GM23338 (cell line): Measurements from ENCODE around the gene OPTC. TPM values are rescaled to one million over a fixed set of nuclear protein-coding genes. Genes with fewer than 3 reads are reported as not detected.

Experiments
- ATAC-seq: fragments of 200-7000 bp; cut with Tn5 transposase; 3 replicates; pipeline ENCODE4 v1.9.1; 2020
- DNase-seq: peaks from one replicate; pipeline ENCODE4 v3.0.0-alpha.2; 2015; ENCODE audit warnings: low spot score
- H2AFZ ChIP-seq: fragments of 200-600 bp; sonication (generic); 2 replicates; pipeline ENCODE4 v1.8.0; 2016; ENCODE audit warnings: antibody characterized with exemption, mild to moderate bottlenecking, moderate library complexity
- H3F3A ChIP-seq: fragments of 200-600 bp; sonication (generic); replicated peaks from 2 replicates; pipeline ENCODE4 v1.8.0; 2017; ENCODE audit warnings: antibody characterized with exemption, mixed run types, low read depth
- H3K27ac ChIP-seq: fragments of 200-600 bp; sonication (generic); 2 replicates; pipeline ENCODE4 v1.6.1; 2016; ENCODE audit warnings: low read depth
- H3K27me3 ChIP-seq: fragments of 200-600 bp; sonication (generic); 2 replicates; pipeline ENCODE4 v1.8.0; 2016; ENCODE audit warnings: mild to moderate bottlenecking, mixed run types, moderate library complexity; ENCODE audit not compliant: insufficient read depth
- H3K36me3 ChIP-seq: fragments of 200-600 bp; sonication (generic); 2 replicates; pipeline ENCODE4 v1.8.0; 2016; ENCODE audit warnings: mild to moderate bottlenecking; ENCODE audit not compliant: insufficient read depth
- H3K4me1 ChIP-seq: fragments of 200-600 bp; sonication (generic); 2 replicates; pipeline ENCODE4 v1.8.0; 2016; ENCODE audit warnings: mild to moderate bottlenecking, moderate library complexity; ENCODE audit not compliant: insufficient read depth
- H3K4me2 ChIP-seq: fragments of 200-600 bp; sonication (generic); 2 replicates; pipeline ENCODE4 v1.7.1; 2017; ENCODE audit warnings: mixed run types
- H3K4me3 ChIP-seq: fragments of 200-600 bp; sonication (generic); 2 replicates; pipeline ENCODE4 v1.6.1; 2016; ENCODE audit warnings: mixed run types
- H3K79me2 ChIP-seq: fragments of 200-600 bp; sonication (generic); replicated peaks from 2 replicates; pipeline ENCODE4 v1.8.0; 2017; ENCODE audit warnings: mild to moderate bottlenecking; ENCODE audit not compliant: insufficient read depth
- H3K9me2 ChIP-seq: fragments of 200-600 bp; sonication (generic); 2 replicates; pipeline ENCODE4 v1.8.0; 2017; ENCODE audit not compliant: insufficient read depth
- H4K20me1 ChIP-seq: fragments of 200-600 bp; sonication (generic); replicated peaks from 2 replicates; pipeline ENCODE4 v1.8.0; 2017; ENCODE audit warnings: mild to moderate bottlenecking; ENCODE audit not compliant: insufficient read depth
- H3K27ac Mint-ChIP-seq: 2 replicates; pipeline ENCODE4 v1.8.0; 2020; ENCODE audit warnings: inconsistent platforms, mild to moderate bottlenecking, moderate library complexity, mixed read lengths
- H3K27me3 Mint-ChIP-seq: 3 replicates; pipeline ENCODE4 v1.8.0; 2022; ENCODE audit warnings: low read depth, mild to moderate bottlenecking, moderate library complexity, mixed read lengths, inconsistent platforms; ENCODE audit not compliant: insufficient read depth, poor library complexity
- H3K36me3 Mint-ChIP-seq: 3 replicates; pipeline ENCODE4 v1.8.0; 2021; ENCODE audit warnings: low read depth, mild to moderate bottlenecking, inconsistent platforms, moderate library complexity, mixed read lengths
- H3K4me1 Mint-ChIP-seq: 3 replicates; pipeline ENCODE4 v1.8.0; 2020; ENCODE audit warnings: mild to moderate bottlenecking, inconsistent platforms, mixed read lengths
- H3K4me3 Mint-ChIP-seq: 3 replicates; pipeline ENCODE4 v1.8.0; 2021; ENCODE audit warnings: moderate library complexity, mild to moderate bottlenecking, inconsistent platforms, mixed read lengths
- H3K9me3 Mint-ChIP-seq: 3 replicates; pipeline ENCODE4 v1.8.0; 2020; ENCODE audit warnings: moderate library complexity, mild to moderate bottlenecking, inconsistent platforms, mixed read lengths
- CREB1 ChIP-seq: fragments of 250-450 bp; sonication (Bioruptor Pico); IDR thresholded peaks from 2 replicates; pipeline ENCODE4 v1.5.0; 2020; ENCODE audit warnings: low read depth, mild to moderate bottlenecking, moderate library complexity
- EZH2 ChIP-seq: fragments of 200-600 bp; sonication (generic); IDR thresholded peaks from one replicate; pipeline ENCODE4 v1.8.0; 2017; ENCODE audit warnings: antibody characterized with exemption, mild to moderate bottlenecking, low read depth; ENCODE audit not compliant: unreplicated experiment
- EZH2phosphoT487 ChIP-seq: fragments of 200-600 bp; sonication (generic); IDR thresholded peaks from one replicate; pipeline ENCODE4 v1.8.1; 2018; ENCODE audit warnings: antibody characterized with exemption; ENCODE audit not compliant: unreplicated experiment
- JUNB ChIP-seq: IDR thresholded peaks from one replicate; pipeline ENCODE4 v1.6.1; 2016; ENCODE audit warnings: antibody characterized with exemption; ENCODE audit not compliant: unreplicated experiment
- NANOG ChIP-seq: IDR thresholded peaks from 2 replicates; pipeline ENCODE4 v1.6.1; 2016; ENCODE audit warnings: antibody characterized with exemption, borderline replicate concordance
- STAT1 ChIP-seq: IDR thresholded peaks from one replicate; pipeline ENCODE4 v1.6.1; 2016; ENCODE audit warnings: antibody characterized with exemption; ENCODE audit not compliant: unreplicated experiment
- ZNF114 ChIP-seq: fragments of 250-450 bp; sonication (Bioruptor Pico); IDR thresholded peaks from 2 replicates; pipeline ENCODE4 v1.5.0; 2020; ENCODE audit warnings: mild to moderate bottlenecking, moderate library complexity
- ZNF331 ChIP-seq: fragments of 250-450 bp; sonication (Bioruptor Pico); IDR thresholded peaks from 2 replicates; pipeline ENCODE4 v1.5.0; 2020; ENCODE audit warnings: low read depth, mild to moderate bottlenecking, moderate library complexity
- ZNF462 ChIP-seq: fragments of 250-450 bp; sonication (Bioruptor Pico); IDR thresholded peaks from 2 replicates; pipeline ENCODE4 v1.5.0; 2020; ENCODE audit warnings: mild to moderate bottlenecking, moderate library complexity
- polyA plus RNA-seq: library from polyadenylated mRNA; unstranded; fragments of >200 nt; fragmentation: Nextera tagmentation; extraction: Ambion mirVana; gene quantifications from 2 replicates; pipeline ENCODE4 v1.2.1, GENCODE V29; 2016
- total RNA-seq: library from RNA; depleted of rRNA; stranded (reverse); fragments of >200 nt; shearing (Covaris generic); gene quantifications from 2 replicates; pipeline ENCODE4 v1.2.3, GENCODE V29; 2014
- TF ChIP-seq, protein P1 (sequence below): IDR thresholded peaks from one replicate; pipeline ENCODE4 v1.6.1; 2018; ENCODE audit warnings: antibody characterized with exemption; ENCODE audit not compliant: unreplicated experiment
- TF ChIP-seq, protein P2 (sequence below), 2 experiments: fragments of 200-600 bp in 1 of 2; sonication (generic) in 1 of 2; conservative IDR thresholded peaks; 2 replicates each; pipeline versions ENCODE4 v1.5.1 to v1.6.1; 2016 to 2017; ENCODE audit warnings: antibody characterized with exemption in 2 of 2, low read depth in 2 of 2, mild to moderate bottlenecking in 2 of 2, moderate library complexity in 1 of 2

OPTC gene
- total and polyA plus RNA-seq, 2 experiments from 2014 or later, result 0.50 to 1.0 TPM

- TF ChIP-seq, protein P1, sequence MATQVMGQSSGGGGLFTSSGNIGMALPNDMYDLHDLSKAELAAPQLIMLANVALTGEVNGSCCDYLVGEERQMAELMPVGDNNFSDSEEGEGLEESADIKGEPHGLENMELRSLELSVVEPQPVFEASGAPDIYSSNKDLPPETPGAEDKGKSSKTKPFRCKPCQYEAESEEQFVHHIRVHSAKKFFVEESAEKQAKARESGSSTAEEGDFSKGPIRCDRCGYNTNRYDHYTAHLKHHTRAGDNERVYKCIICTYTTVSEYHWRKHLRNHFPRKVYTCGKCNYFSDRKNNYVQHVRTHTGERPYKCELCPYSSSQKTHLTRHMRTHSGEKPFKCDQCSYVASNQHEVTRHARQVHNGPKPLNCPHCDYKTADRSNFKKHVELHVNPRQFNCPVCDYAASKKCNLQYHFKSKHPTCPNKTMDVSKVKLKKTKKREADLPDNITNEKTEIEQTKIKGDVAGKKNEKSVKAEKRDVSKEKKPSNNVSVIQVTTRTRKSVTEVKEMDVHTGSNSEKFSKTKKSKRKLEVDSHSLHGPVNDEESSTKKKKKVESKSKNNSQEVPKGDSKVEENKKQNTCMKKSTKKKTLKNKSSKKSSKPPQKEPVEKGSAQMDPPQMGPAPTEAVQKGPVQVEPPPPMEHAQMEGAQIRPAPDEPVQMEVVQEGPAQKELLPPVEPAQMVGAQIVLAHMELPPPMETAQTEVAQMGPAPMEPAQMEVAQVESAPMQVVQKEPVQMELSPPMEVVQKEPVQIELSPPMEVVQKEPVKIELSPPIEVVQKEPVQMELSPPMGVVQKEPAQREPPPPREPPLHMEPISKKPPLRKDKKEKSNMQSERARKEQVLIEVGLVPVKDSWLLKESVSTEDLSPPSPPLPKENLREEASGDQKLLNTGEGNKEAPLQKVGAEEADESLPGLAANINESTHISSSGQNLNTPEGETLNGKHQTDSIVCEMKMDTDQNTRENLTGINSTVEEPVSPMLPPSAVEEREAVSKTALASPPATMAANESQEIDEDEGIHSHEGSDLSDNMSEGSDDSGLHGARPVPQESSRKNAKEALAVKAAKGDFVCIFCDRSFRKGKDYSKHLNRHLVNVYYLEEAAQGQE, result no peak
Observed at GRCh38 chr1:203478986-203479385, 15.0 kb upstream of the OPTC start (continued).

- no peaks in the 10 kb centered on the region for H4K20me1 ChIP-seq
- ATAC-seq, result no peak
- TF ChIP-seq EZH2phosphoT487 (no peak), JUNB (no peak), ZNF114 (no peak), ZNF331 (CRISPR knock-in tag) (no peak), ZNF462 (no peak), CREB1 (CRISPR knock-in tag) (no peak), EZH2 (no peak), STAT1 (no peak), NANOG (no peak)
- TF ChIP-seq, protein P1, result no peak
- TF ChIP-seq, protein P2, sequence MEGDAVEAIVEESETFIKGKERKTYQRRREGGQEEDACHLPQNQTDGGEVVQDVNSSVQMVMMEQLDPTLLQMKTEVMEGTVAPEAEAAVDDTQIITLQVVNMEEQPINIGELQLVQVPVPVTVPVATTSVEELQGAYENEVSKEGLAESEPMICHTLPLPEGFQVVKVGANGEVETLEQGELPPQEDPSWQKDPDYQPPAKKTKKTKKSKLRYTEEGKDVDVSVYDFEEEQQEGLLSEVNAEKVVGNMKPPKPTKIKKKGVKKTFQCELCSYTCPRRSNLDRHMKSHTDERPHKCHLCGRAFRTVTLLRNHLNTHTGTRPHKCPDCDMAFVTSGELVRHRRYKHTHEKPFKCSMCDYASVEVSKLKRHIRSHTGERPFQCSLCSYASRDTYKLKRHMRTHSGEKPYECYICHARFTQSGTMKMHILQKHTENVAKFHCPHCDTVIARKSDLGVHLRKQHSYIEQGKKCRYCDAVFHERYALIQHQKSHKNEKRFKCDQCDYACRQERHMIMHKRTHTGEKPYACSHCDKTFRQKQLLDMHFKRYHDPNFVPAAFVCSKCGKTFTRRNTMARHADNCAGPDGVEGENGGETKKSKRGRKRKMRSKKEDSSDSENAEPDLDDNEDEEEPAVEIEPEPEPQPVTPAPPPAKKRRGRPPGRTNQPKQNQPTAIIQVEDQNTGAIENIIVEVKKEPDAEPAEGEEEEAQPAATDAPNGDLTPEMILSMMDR (conservative IDR thresholded peaks at IDR 0.05; ENCODE audit: low read depth in 2 of 2), result no peak
Observed at GRCh38 chr1:203479646-203480045, 14.3 kb upstream of the OPTC start.

More at GRCh38 chr1:203479646-203480045, 14.3 kb upstream of the OPTC start:
- no peak overlapping the region for H2AFZ ChIP-seq
- peaks cover 28% of the 10 kb centered on the region for H3K4me1 Mint-ChIP-seq
- H3K4me1 ChIP-seq, result peaks cover 6% of the 10 kb centered on the region; the same call in 1 of the 2 replicates
- no peak overlapping the region for H3K27ac Mint-ChIP-seq
- H3K27me3 Mint-ChIP-seq, result peaks cover 3% of the 10 kb centered on the region
- H3K4me3 Mint-ChIP-seq, result no peak overlapping the region
- no peaks in the 10 kb centered on the region for H3K36me3 ChIP-seq
- H3K27me3 ChIP-seq, result no peaks in the 10 kb centered on the region
- no peak overlapping the region for H3K4me2 ChIP-seq
- no peak for DNase-seq
- no peaks in the 10 kb centered on the region for H3K9me2 ChIP-seq
- no peak overlapping the region for H3K27ac ChIP-seq
- no peaks in the 10 kb centered on the region for H3F3A ChIP-seq
- no peak overlapping the region for H3K4me3 ChIP-seq
- H3K36me3 Mint-ChIP-seq, result no peaks in the 10 kb centered on the region
- no peaks in the 10 kb centered on the region for H3K79me2 ChIP-seq
- no peaks in the 10 kb centered on the region for H3K9me3 Mint-ChIP-seq
